Sigmoid colon (tissue), 7 donors: Measurements from ENCODE around the gene PLIN4. TPM values are rescaled to one million over a fixed set of nuclear protein-coding genes. Genes with fewer than 3 reads are reported as not detected.

Experiments
- DNase-seq: peaks from one replicate; pipeline ENCODE4 v3.0.0-alpha.2; 2019
- H3K27ac ChIP-seq, 4 donors: fragments of 200-600 bp; sonication (generic); one replicate each; pipeline ENCODE4 v1.5.1; 2016 to 2019; ENCODE audit warnings: mild to moderate bottlenecking in 1 of 4
- H3K27me3 ChIP-seq, 3 donors: fragments of 200-600 bp; sonication (generic); one replicate each; pipeline ENCODE4 v1.5.1; 2019; ENCODE audit warnings: mild to moderate bottlenecking in 1 of 3
- H3K36me3 ChIP-seq, 4 donors: fragments of 200-600 bp; sonication (generic); one replicate each; pipeline ENCODE4 v1.5.1; 2016 to 2019
- H3K4me1 ChIP-seq, 4 donors: fragments of 200-600 bp; sonication (generic); one replicate each; pipeline ENCODE4 v1.5.1; 2017 to 2019
- H3K4me3 ChIP-seq, 4 donors: fragments of 200-600 bp; sonication (generic); one replicate each; pipeline ENCODE4 v1.5.1; 2017 to 2019; ENCODE audit warnings: mild to moderate bottlenecking in 2 of 4, moderate library complexity in 1 of 4
- H3K9me3 ChIP-seq, 4 donors: fragments of 200-600 bp in 3 of 4; sonication (generic) in 3 of 4; one replicate each; pipeline versions ENCODE4 v1.5.1 to v1.6.1; 2013 to 2019
- CTCF ChIP-seq, 4 experiments: fragments of 450-650 bp in 3 of 4; fragments of 200-600 bp in 1 of 4; IDR thresholded peaks; one replicate each; pipeline ENCODE4 v1.5.1; 2016 to 2019; ENCODE audit warnings: antibody characterized with exemption in 4 of 4, mild to moderate bottlenecking in 3 of 4, moderate library complexity in 2 of 4
- EP300 ChIP-seq, 4 donors: sonication (generic); formaldehyde crosslinking; IDR thresholded peaks; one replicate each; pipeline ENCODE4 v1.6.1; 2017; ENCODE audit warnings: antibody characterized with exemption in 4 of 4
- POLR2A ChIP-seq, 2 donors: fragments of 450-650 bp; IDR thresholded peaks; one replicate each; pipeline ENCODE4 v1.6.1; 2016; ENCODE audit warnings: antibody characterized with exemption in 2 of 2, mild to moderate bottlenecking in 2 of 2, moderate library complexity in 2 of 2
- POLR2AphosphoS5 ChIP-seq, 4 donors: sonication (generic); formaldehyde crosslinking; IDR thresholded peaks; one replicate each; pipeline ENCODE4 v1.6.1; 2017; ENCODE audit warnings: antibody characterized with exemption in 4 of 4
- WGBS, 2 donors: extraction: QIAGEN DNeasy Blood & Tissue Kit; methylation state at CpG; one replicate each; pipeline ENCODE4 v1.1.7; 2013; 5-methylcytosine and 5-hydroxymethylcytosine counted together
- intact Hi-C: fragments of 100-400 bp; cut with DNase I; formaldehyde crosslinking; loops from one replicate; pipeline ENCODE4 v1.15.1; 2023
- polyA plus RNA-seq, 3 donors: library from polyadenylated mRNA; stranded (reverse); fragments of 200-250 nt; gene quantifications; one replicate each; pipeline ENCODE4 v1.2.3, GENCODE V29; 2013
- total RNA-seq, 4 donors: library from RNA; depleted of rRNA; stranded (reverse); fragments of >200 nt; gene quantifications; one replicate each; pipeline ENCODE4 v1.1.0, GENCODE V29; 2016
- donor health status: healthy with polysubstance abuse.
- donor health status: Bipolar disorder and iron deficiency.
- donor health status: healthy.

PLIN4 gene
- total and polyA plus RNA-seq, 7 donors = 0.69 to 71.7 (median 41.3) TPM

- intact Hi-C loops = no loop called here
- no peak overlapping the region for H3K4me3 ChIP-seq
- H3K27ac ChIP-seq = no peak overlapping the region
- H3K27me3 ChIP-seq = no peaks in the 10 kb centered on the region
- DNase-seq = no peak
- H3K9me3 ChIP-seq = no peaks in the 10 kb centered on the region
- H3K36me3 ChIP-seq = peaks cover 39 to 91% (median 56%) of the 10 kb centered on the region in 4 donors
- H3K4me1 ChIP-seq = no peaks in the 10 kb centered on the region
- TF ChIP-seq EP300 (IDR thresholded peaks at IDR 0.05) (no peak), POLR2AphosphoS5 (IDR thresholded peaks at IDR 0.05) (no peak), CTCF (IDR thresholded peaks at IDR 0.05) (no peak), POLR2A (IDR thresholded peaks at IDR 0.05) (no peak)
- 95 to 97% methylated on average over 8 of the region's 8 CpGs for WGBS, 2 donors
Measured at GRCh38 chr19:4494691-4495064, 23.6 kb downstream of the PLIN4 start.

GRCh38 chr19:4493929-4494690, 24.2 kb downstream of the PLIN4 start:
- Histone ChIP-seq H3K27me3 (no peaks in the 10 kb centered on the region), H3K36me3 (peaks cover 39 to 92% (median 62%) of the 10 kb centered on the region in 4 donors), H3K4me3 (no peak overlapping the region), H3K4me1 (no peaks in the 10 kb centered on the region), H3K9me3 (no peaks in the 10 kb centered on the region), H3K27ac (no peak overlapping the region)
- WGBS, 2 donors = 97% methylated on average over 61 of the region's 61 CpGs
- intact Hi-C loops = no loop called here
- DNase-seq = no peak
- TF ChIP-seq EP300 (IDR thresholded peaks at IDR 0.05) (no peak), CTCF (IDR thresholded peaks at IDR 0.05) (no peak), POLR2A (IDR thresholded peaks at IDR 0.05) (no peak), POLR2AphosphoS5 (IDR thresholded peaks at IDR 0.05) (no peak)

GRCh38 chr19:4493104-4493928, 25.0 kb downstream of the PLIN4 start:
- no peak for DNase-seq
- no peaks in the 10 kb centered on the region for H3K4me1 ChIP-seq
- no peak for TF ChIP-seq POLR2A (IDR thresholded peaks at IDR 0.05)
- no peak for TF ChIP-seq CTCF (IDR thresholded peaks at IDR 0.05)
- no peak for TF ChIP-seq POLR2AphosphoS5 (IDR thresholded peaks at IDR 0.05)
- no peak for TF ChIP-seq EP300 (IDR thresholded peaks at IDR 0.05)
- no peaks in the 10 kb centered on the region for H3K9me3 ChIP-seq
- intact Hi-C loops = no loop called here
- H3K36me3 ChIP-seq = peaks cover 39 to 93% (median 62%) of the 10 kb centered on the region in 4 donors
- H3K27ac ChIP-seq = no peak overlapping the region
- 93 to 96% methylated on average over 41 of the region's 41 CpGs for whole genome bisulfite sequencing, 2 donors
- no peak overlapping the region for H3K4me3 ChIP-seq
- H3K27me3 ChIP-seq = no peaks in the 10 kb centered on the region

- Histone ChIP-seq H3K4me3 (no peak overlapping the region), H3K27me3 (no peaks in the 10 kb centered on the region), H3K4me1 (no peaks in the 10 kb centered on the region), H3K36me3 (peaks cover 33 to 92% (median 57%) of the 10 kb centered on the region in 4 donors), H3K9me3 (no peaks in the 10 kb centered on the region), H3K27ac (no peak overlapping the region)
- TF ChIP-seq POLR2A (IDR thresholded peaks at IDR 0.05) (no peak), POLR2AphosphoS5 (IDR thresholded peaks at IDR 0.05) (no peak), EP300 (IDR thresholded peaks at IDR 0.05) (no peak), CTCF (IDR thresholded peaks at IDR 0.05) (no peak)
- DNase-seq = no peak
- intact Hi-C loops = no loop called here
- 96 to 97% methylated on average over 3 of the region's 3 CpGs for WGBS, 2 donors
Measured at GRCh38 chr19:4492337-4493103, 25.8 kb downstream of the PLIN4 start.
